ENCODE results near the gene SLC5A11.

GRCh38 chr16:24858219-24859041 is 12.7 kb downstream of the SLC5A11 start:
- TF ChIP-seq ZFP30 (CRISPR knock-in tag; IDR thresholded peaks at IDR 0.05) (no peak), PPARA (CRISPR knock-in tag; IDR thresholded peaks at IDR 0.05; ENCODE audit: borderline replicate concordance) (no peak), ESRRG (CRISPR knock-in tag; IDR thresholded peaks at IDR 0.05) (no peak)
- TF ChIP-seq, protein P1, sequence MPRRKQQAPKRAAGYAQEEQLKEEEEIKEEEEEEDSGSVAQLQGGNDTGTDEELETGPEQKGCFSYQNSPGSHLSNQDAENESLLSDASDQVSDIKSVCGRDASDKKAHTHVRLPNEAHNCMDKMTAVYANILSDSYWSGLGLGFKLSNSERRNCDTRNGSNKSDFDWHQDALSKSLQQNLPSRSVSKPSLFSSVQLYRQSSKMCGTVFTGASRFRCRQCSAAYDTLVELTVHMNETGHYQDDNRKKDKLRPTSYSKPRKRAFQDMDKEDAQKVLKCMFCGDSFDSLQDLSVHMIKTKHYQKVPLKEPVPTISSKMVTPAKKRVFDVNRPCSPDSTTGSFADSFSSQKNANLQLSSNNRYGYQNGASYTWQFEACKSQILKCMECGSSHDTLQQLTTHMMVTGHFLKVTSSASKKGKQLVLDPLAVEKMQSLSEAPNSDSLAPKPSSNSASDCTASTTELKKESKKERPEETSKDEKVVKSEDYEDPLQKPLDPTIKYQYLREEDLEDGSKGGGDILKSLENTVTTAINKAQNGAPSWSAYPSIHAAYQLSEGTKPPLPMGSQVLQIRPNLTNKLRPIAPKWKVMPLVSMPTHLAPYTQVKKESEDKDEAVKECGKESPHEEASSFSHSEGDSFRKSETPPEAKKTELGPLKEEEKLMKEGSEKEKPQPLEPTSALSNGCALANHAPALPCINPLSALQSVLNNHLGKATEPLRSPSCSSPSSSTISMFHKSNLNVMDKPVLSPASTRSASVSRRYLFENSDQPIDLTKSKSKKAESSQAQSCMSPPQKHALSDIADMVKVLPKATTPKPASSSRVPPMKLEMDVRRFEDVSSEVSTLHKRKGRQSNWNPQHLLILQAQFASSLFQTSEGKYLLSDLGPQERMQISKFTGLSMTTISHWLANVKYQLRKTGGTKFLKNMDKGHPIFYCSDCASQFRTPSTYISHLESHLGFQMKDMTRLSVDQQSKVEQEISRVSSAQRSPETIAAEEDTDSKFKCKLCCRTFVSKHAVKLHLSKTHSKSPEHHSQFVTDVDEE (CRISPR knock-in tag; IDR thresholded peaks at IDR 0.05) = no peak
